GM13976 (cell line): ENCODE measurements around the gene SHANK2.

Source experiments
- DNase-seq: peaks from one replicate; pipeline ENCODE4 v3.0.0; 2012; ENCODE audit warnings: low spot score
- CTCF ChIP-seq: IDR thresholded peaks from 2 replicates; pipeline ENCODE4 v1.5.1; 2012; ENCODE audit warnings: borderline replicate concordance, mild to moderate bottlenecking; ENCODE audit not compliant: insufficient read depth; ENCODE audit errors: extremely low read depth, missing control alignments, control extremely low read depth
- in situ Hi-C: fragments of 300-500 bp; cut with MboI; formaldehyde crosslinking; loops from one replicate; pipeline ENCODE4 v1.12.0; 2022; ENCODE audit warnings: low sequenced_read_pairs, mixed read lengths, inconsistent platforms; ENCODE audit not compliant: unreplicated experiment

The SHANK2 gene

GRCh38 chr11:71245601-71246391, 6.6 kb downstream of the SHANK2 start:
- DNase-seq = no peak
- TF ChIP-seq CTCF = no peak
- in situ Hi-C loops = no loop called here

GRCh38 chr11:71244116-71244810, 8.1 kb downstream of the SHANK2 start:
- in situ Hi-C loops = no loop called here
- no peak for DNase-seq
- no peak for TF ChIP-seq CTCF

GRCh38 chr11:71242391-71242790, 10.0 kb downstream of the SHANK2 start:
- no peak for TF ChIP-seq CTCF
- in situ Hi-C loops = no loop called here

GRCh38 chr11:71241721-71242259, 10.6 kb downstream of the SHANK2 start:
- in situ Hi-C loops = no loop called here
- DNase-seq = no peak
- no peak for TF ChIP-seq CTCF

More at GRCh38 chr11:71242391-71242790, 10.0 kb downstream of the SHANK2 start:
- no peak for DNase-seq

- no peak for DNase-seq
- TF ChIP-seq CTCF = no peak
- in situ Hi-C loops = no loop called here
Measured at GRCh38 chr11:71240865-71241691, 11.3 kb downstream of the SHANK2 start.

GRCh38 chr11:71240061-71240690, 12.2 kb downstream of the SHANK2 start:
- in situ Hi-C loops = no loop called here
- no peak for DNase-seq
- TF ChIP-seq CTCF = no peak
